GM12864 (cell line): ENCODE results near the gene ENDOG.
"Not testable (repeated sequence)": the region's sequence is repeated elsewhere in the genome, so short reads cannot be mapped to it uniquely, and the experiment has no call there.

Experiments used
- DNase-seq: peaks from one replicate; pipeline ENCODE4 v3.0.0-alpha.2; 2011; ENCODE audit warnings: low read depth
- H3K4me3 ChIP-seq: 2 replicates; pipeline ENCODE4 v1.5.1; 2011; ENCODE audit warnings: mild to moderate bottlenecking, low read depth, low read length, control low read depth
- CTCF ChIP-seq: IDR thresholded peaks from 2 replicates; pipeline ENCODE4 v1.5.1; 2011; ENCODE audit warnings: low read depth, mild to moderate bottlenecking, moderate library complexity, low read length, control low read depth, inconsistent platforms; ENCODE audit errors: missing control alignments

ENDOG gene

DNA sequence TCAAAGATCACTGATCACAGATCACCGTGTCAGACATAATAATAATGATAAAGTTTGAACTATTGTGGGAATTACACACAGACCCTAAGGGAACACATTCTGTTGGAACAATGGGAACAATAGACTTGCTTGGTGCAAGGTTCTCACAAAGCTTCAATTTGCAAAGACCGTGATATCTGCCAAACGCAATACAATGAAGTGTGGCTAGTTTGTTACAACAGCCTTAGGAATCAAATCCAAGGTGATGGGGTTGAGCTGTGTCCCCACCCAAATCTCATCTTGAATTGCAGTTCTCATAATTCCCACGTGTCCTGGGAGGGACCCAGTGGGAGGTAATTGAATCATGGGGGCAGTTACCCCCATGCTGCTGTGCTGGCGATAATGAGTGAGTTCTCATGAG, 42.6 kb downstream of the ENDOG start:
- no peak for TF ChIP-seq CTCF
- no peak overlapping the region for H3K4me3 ChIP-seq
- DNase-seq = no peak

DNA sequence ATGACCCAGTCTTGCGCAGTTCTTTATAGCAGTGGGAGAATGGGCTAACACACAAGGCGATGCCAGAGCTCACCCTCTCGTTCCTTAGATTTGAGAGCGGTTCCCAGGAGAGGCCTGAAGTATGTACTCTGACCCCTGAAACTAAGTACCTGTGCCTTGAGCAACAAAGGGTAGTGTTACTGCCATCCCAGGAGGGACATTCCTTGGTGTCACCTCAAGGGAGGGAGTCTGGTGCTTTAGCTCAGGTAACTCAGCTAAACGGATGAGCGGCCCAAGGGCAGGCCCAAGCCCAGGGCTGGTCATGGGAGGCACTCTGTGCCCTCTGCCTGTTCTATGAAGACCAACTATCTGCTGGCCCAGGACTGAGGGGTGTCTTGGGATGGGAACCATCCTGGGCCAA, 43.2 kb downstream of the ENDOG start:
- TF ChIP-seq CTCF = no peak
- DNase-seq = no peak
- H3K4me3 ChIP-seq = no peak overlapping the region

DNA sequence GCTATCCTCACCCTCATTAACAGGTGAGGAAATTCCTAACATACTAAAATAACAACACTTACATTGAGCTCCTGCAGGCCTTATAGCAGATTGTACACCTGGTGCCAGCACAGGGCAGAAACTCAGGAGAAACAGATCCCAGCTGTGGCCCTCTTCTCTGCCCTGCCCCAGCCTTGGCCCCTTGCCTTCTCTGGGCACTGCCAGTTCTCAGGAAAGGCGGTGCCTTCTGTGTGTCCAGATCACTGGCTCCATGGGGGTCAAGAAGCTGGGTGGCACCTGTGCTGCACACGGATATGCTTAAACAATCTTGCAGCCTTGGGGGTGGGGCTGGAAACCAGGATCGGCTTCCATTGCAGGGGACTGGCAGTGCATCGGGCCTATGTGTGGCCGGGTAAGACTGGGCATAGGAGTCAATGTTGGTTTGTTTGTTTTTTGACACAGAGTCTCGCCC, 44.1 kb downstream of the ENDOG start:
- H3K4me3 ChIP-seq = no peak overlapping the region
- TF ChIP-seq CTCF = no peak
- DNase-seq = no peak

- peak; percentile 34 for DNase-seq
- TF ChIP-seq CTCF = peak; percentile 98
- no peak overlapping the region for H3K4me3 ChIP-seq
These were observed 45.3 kb downstream of the ENDOG start for GRCh38 chr9:128863647-128864046.

DNA sequence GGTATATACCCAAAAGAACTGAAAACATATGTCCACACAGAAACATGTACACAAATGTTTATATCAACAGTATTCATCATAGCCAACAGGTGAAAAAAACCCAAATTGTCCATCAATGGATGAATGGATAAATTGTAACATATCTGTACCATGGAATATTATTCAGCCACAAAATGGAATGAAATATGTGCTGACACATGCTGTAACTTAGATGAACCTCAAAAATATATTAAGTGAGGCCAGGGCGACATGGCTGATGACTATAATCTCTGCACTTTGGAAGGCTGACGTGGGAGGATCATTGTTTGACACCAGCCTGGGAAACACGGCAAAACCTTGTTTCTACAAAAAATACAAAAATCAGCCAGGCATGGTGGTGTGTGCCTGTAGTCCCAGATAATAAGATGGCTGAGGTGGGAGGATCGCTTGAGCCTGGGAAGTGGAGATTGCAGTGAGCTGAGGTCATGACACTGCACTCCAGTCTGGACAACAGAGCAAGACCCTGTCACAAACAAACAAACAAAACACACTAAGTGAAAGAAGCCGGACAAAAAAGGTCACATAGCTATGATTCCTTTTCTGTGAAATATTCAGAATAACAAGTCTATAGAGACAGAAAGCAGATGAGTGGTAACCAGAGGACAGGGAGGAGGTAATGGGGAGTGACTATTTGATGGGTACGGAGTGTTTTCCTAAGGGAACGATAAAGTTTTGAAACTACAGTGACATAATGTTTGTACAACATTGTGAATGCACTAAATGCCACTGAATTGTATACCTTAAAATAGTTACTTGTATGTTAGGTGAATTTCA, 52.0 kb downstream of the ENDOG start:
- no peak for DNase-seq
- H3K4me3 ChIP-seq = no peak overlapping the region
- no peak for TF ChIP-seq CTCF

DNA sequence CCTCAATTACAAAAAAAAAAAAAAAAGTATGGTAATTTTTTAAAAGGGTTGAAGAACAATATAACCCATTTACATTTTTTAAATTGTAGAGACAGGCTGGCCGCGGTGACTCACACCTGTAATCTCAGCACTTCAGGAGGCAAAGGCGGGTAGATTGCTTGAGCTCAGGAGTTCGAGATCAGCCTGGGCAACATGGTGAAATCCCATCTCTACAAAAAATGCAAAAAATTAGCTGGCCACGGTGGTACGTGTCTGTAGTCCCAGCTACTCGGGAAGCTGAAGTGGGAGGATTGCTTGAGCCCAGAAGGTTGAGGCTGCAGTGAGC, 52.6 kb downstream of the ENDOG start:
- DNase-seq, H3K4me3 ChIP-seq: not testable (repeated sequence)
